NCI-H1930 (cell line): ENCODE data around the gene THOC6.

Experiments
- DNase-seq, 2 experiments: peaks; one replicate each; lab custom pipeline; 2025; lab: John Stamatoyannopoulos, UW

THOC6 gene

GRCh38 chr16:2991566-2992261 lies 32.1 kb upstream of the THOC6 start:
- no peak for DNase-seq

- no peak for DNase-seq
These were observed 31.3 kb upstream of the THOC6 start for GRCh38 chr16:2992383-2993081.

GRCh38 chr16:2996298-2996697 lies 27.5 kb upstream of the THOC6 start:
- no peak for DNase-seq

- DNase-seq = no peak
These were observed 23.9 kb upstream of the THOC6 start for GRCh38 chr16:2999929-3000328.

GRCh38 chr16:3000540-3000939 lies 23.3 kb upstream of the THOC6 start:
- DNase-seq = no peak

- DNase-seq = no peak
These were observed 22.5 kb upstream of the THOC6 start for GRCh38 chr16:3001316-3001715.

- DNase-seq = peak; percentile 99
These were observed 20.1 kb upstream of the THOC6 start for GRCh38 chr16:3003582-3004270.

- no peak for DNase-seq
These were observed 19.5 kb upstream of the THOC6 start for GRCh38 chr16:3004319-3004718.

- DNase-seq = no peak
These were observed 19.0 kb upstream of the THOC6 start for GRCh38 chr16:3004781-3005284.

GRCh38 chr16:3007059-3007956 lies 16.5 kb upstream of the THOC6 start:
- DNase-seq = no peak

- no peak for DNase-seq
These were observed 15.7 kb upstream of the THOC6 start for GRCh38 chr16:3007957-3008689.

GRCh38 chr16:3008690-3009037 lies 15.2 kb upstream of the THOC6 start:
- no peak for DNase-seq

GRCh38 chr16:3009568-3010390 lies 14.1 kb upstream of the THOC6 start:
- no peak for DNase-seq

GRCh38 chr16:3010510-3010909 lies 13.3 kb upstream of the THOC6 start:
- no peak for DNase-seq

GRCh38 chr16:3012246-3012645 lies 11.6 kb upstream of the THOC6 start:
- no peak for DNase-seq

- DNase-seq = no peak
These were observed 10.9 kb upstream of the THOC6 start, which contains the start of gene CLDN9 for GRCh38 chr16:3012828-3013420. Gene CLDN9, plus strand, starts transcription at chr16:3012923. Its CDS starts 440 bp downstream, at chr16:3013363.

GRCh38 chr16:3013491-3013951 lies 10.3 kb upstream of the THOC6 start:
- DNase-seq = no peak

- DNase-seq = no peak
These were observed 9.7 kb upstream of the THOC6 start for GRCh38 chr16:3013998-3014690.

- no peak for DNase-seq
These were observed 8.9 kb upstream of the THOC6 start for GRCh38 chr16:3014971-3015370.
